NAMALWA (cell line): Measurements from ENCODE around the gene TNFRSF13B.
"Not testable (repeated sequence)": the region's sequence is repeated elsewhere in the genome, so short reads cannot be mapped to it uniquely, and the experiment has no call there.

ENCODE experiments used
- DNase-seq: peaks from one replicate; pipeline ENCODE4 v3.0.0-alpha.2; 2015; ENCODE audit warnings: low spot score

The TNFRSF13B gene

GRCh38 chr17:17004997-17005614 is 33.2 kb upstream of the TNFRSF13B start:
- DNase-seq = not testable (repeated sequence)

GRCh38 chr17:17004251-17004996 is 32.5 kb upstream of the TNFRSF13B start:
- DNase-seq = no peak

GRCh38 chr17:17002731-17003715 is 31.1 kb upstream of the TNFRSF13B start:
- not testable (repeated sequence) for DNase-seq

- peak; percentile 65 for DNase-seq
Observed at GRCh38 chr17:17001874-17002520, 30.1 kb upstream of the TNFRSF13B start.

GRCh38 chr17:17001076-17001777 is 29.3 kb upstream of the TNFRSF13B start:
- no peak for DNase-seq

- no peak for DNase-seq
Observed at GRCh38 chr17:16999931-17000625, 28.2 kb upstream of the TNFRSF13B start.

- peak; percentile 85 for DNase-seq
Observed at GRCh38 chr17:16997514-16998429, 25.9 kb upstream of the TNFRSF13B start.

GRCh38 chr17:16996726-16997125 is 24.8 kb upstream of the TNFRSF13B start:
- not testable (repeated sequence) for DNase-seq

GRCh38 chr17:16995930-16996329 is 24.0 kb upstream of the TNFRSF13B start:
- no peak for DNase-seq

- no peak for DNase-seq
Observed at GRCh38 chr17:16994631-16995030, 22.7 kb upstream of the TNFRSF13B start.

- peak; percentile 70 for DNase-seq
Observed at GRCh38 chr17:16991349-16992009, 19.6 kb upstream of the TNFRSF13B start.

- DNase-seq = peak; percentile 6
Observed at GRCh38 chr17:16989953-16990860, 18.3 kb upstream of the TNFRSF13B start.

- DNase-seq = peak; percentile 52
Observed at GRCh38 chr17:16989230-16989952, 17.5 kb upstream of the TNFRSF13B start.

- DNase-seq = peak; percentile 50
Observed at GRCh38 chr17:16988749-16989229, 16.9 kb upstream of the TNFRSF13B start.

- peak; percentile 88 for DNase-seq
Observed at GRCh38 chr17:16987830-16988601, 16.1 kb upstream of the TNFRSF13B start.
